HFF-Myc (cell line): Measurements from ENCODE around the gene SCAPER.
"Not testable (repeated sequence)": the region's sequence is repeated elsewhere in the genome, so short reads cannot be mapped to it uniquely, and the experiment has no call there.

Experiments
- DNase-seq: peaks from one replicate; pipeline ENCODE4 v3.0.0-alpha.2; 2011; ENCODE audit warnings: low read depth; ENCODE audit errors: extremely low read depth
- H3K4me3 ChIP-seq: replicated peaks from 2 replicates; pipeline ENCODE4 v1.5.1; 2011; ENCODE audit warnings: low read depth, mild to moderate bottlenecking, control low read depth, low read length
- TF ChIP-seq, protein P1 (sequence below): IDR thresholded peaks from 2 replicates; pipeline ENCODE4 v1.5.1; 2012; ENCODE audit warnings: mild to moderate bottlenecking, low read depth, low read length, control low read depth; ENCODE audit errors: missing control alignments

Gene SCAPER

DNA sequence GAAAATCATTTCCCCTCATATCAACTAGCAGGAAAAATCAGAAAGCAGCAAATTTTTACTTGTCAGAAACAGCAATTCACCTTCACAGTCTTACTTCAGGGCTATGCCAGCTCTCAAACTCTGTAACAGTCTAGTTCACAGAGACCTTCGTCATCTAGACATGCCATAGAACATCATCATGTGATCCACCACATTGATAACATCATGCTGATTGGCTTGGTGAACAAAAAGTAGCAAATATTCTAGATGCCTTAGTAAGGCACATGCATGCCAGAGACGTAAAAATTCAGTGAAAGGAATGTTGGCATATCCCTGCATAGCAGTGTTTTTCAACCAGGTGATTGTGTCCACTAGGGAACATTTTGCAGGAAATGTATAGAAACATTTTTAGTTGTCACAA lies 8.6 kb upstream of the SCAPER start:
- DNase-seq = no peak
- no peak overlapping the region for H3K4me3 ChIP-seq
- TF ChIP-seq, protein P1, sequence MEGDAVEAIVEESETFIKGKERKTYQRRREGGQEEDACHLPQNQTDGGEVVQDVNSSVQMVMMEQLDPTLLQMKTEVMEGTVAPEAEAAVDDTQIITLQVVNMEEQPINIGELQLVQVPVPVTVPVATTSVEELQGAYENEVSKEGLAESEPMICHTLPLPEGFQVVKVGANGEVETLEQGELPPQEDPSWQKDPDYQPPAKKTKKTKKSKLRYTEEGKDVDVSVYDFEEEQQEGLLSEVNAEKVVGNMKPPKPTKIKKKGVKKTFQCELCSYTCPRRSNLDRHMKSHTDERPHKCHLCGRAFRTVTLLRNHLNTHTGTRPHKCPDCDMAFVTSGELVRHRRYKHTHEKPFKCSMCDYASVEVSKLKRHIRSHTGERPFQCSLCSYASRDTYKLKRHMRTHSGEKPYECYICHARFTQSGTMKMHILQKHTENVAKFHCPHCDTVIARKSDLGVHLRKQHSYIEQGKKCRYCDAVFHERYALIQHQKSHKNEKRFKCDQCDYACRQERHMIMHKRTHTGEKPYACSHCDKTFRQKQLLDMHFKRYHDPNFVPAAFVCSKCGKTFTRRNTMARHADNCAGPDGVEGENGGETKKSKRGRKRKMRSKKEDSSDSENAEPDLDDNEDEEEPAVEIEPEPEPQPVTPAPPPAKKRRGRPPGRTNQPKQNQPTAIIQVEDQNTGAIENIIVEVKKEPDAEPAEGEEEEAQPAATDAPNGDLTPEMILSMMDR = no peak

- H3K4me3 ChIP-seq = no peak overlapping the region
- TF ChIP-seq, protein P1 = no peak
- DNase-seq = no peak
Observed at GRCh38 chr15:76912430-76912829, 7.3 kb upstream of the SCAPER start.

DNA sequence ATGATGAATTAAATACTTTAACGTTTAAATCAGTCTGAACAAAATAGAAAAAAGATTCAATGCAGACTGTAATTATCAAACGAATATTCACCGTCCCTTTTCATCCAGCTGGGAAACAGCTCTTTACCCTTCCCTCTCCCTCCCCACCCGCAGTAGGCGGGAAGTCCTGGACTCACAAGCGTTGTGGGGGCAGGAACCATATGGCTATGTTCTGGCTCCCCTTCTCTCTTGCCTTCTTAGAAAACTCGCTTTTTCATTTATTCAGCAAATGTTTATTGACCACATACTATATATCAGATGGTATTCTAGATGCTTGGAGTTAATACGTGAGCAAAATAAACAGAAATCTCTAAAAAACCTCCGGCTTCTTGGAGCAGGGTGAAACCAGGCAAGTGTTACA lies 715 bp upstream of the SCAPER start:
- DNase-seq = no peak
- TF ChIP-seq, protein P1 = no peak
- H3K4me3 ChIP-seq = no peak overlapping the region; the same call in 1 of the 2 replicates

DNA sequence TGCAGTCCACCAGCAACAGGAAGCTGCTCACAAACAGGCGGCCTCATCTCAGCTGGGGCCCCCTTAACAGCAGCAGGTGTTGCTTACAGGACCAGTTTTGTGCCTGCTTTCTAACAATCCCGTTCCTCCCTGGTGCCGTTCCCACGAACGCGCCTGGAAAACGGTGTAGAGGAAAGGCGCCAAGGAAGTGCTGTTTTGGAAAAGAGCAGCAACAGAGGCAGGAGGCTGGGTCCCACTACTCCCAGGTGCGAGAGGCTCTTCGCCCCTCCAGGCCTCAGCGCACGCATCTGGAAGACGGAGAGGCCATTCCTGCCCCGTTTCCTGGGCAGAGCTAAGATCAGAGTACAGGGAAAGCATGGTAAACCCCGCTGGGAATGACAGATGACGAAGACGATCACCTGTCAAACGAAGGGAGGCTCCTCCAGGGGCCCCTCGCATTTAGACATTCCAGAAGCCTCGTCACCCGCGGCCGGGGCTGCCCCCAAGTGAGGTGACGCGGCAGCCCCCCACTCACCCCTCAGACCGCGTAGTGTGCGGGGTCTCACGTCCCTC lies 603 bp downstream of the SCAPER start:
- TF ChIP-seq, protein P1 = no peak
- no peak for DNase-seq
- H3K4me3 ChIP-seq = peak overlapping the region; percentile 74

GRCh38 chr15:76903251-76903681 lies 1.9 kb downstream of the SCAPER start:
- no peak overlapping the region for H3K4me3 ChIP-seq
- no peak for DNase-seq
- TF ChIP-seq, protein P1 = peak; percentile 31

- no peak for DNase-seq
Observed at GRCh38 chr15:76901965-76902364, 3.2 kb downstream of the SCAPER start.

GRCh38 chr15:76899931-76900310 lies 5.2 kb downstream of the SCAPER start:
- DNase-seq, H3K4me3 ChIP-seq: not testable (repeated sequence)

More at GRCh38 chr15:76901965-76902364, 3.2 kb downstream of the SCAPER start:
- TF ChIP-seq, protein P1 = no peak
- no peak overlapping the region for H3K4me3 ChIP-seq

- not testable (repeated sequence) for H3K4me3 ChIP-seq, DNase-seq
Observed at GRCh38 chr15:76899176-76899930, 5.8 kb downstream of the SCAPER start.
